Peyer's patch (tissue), 4 donors: Measurements from ENCODE around the gene NANOS2.

Experiments
- POLR2A ChIP-seq, 2 donors: fragments of 450-650 bp; IDR thresholded peaks; one replicate each; pipeline ENCODE4 v1.5.1; 2017; ENCODE audit warnings: antibody characterized with exemption in 2 of 2, mild to moderate bottlenecking in 2 of 2, moderate library complexity in 2 of 2
- TF ChIP-seq, protein P1 (sequence below), 6 experiments: fragments of 450-650 bp in 4 of 6; fragments of 200-600 bp in 2 of 6; sonication (generic) in 1 of 6; IDR thresholded peaks; one replicate each; pipeline ENCODE4 v1.5.1; 2017 to 2019; ENCODE audit warnings: antibody characterized with exemption in 6 of 6, mild to moderate bottlenecking in 3 of 6, moderate library complexity in 1 of 6

DNA sequence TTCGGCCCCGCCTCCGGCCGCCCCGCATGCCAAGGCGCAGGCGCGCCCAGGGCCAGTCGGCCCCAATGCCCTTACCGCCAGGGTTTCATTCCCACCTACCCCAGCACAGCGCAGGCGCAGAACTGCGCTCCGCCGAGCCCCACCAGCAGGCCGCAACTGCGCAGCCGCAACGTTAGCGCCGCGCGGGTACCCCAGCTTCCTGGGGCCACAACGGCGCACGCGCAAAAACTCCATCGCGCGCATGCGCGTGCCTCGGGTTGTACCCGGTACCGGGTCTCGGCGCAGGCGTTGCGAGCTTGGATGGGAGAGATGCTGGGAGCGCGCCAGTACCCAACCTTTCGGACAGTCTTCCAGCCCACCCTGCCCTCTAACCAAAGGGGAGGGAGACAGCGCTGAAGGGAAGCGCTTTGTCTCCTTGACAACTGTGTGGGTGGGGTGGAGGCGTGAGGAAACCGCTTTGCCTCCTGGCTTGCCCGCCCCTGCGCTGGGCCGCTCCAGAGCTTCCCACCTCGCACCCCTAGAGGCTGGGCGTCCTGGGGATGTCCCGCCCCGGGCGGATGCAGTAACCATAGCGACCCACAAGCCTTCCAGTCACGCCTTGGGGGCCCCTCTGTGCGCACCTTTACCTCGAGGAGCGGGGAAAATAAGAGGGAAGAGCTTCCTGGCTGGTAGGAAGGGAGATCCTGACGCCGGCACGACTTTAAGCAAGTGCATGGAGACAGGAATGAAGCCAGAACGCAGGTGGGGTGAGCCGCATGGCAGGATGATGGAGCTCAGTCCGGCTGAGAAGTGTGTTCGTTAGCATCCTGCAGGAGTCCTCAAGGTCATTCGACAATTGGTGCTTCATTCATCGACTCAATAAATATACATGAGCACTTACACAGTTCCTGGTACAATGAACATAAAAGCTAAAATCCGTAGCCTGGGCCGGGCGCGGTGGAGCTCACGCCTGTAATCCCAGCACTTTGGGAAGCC lies 11.6 kb downstream of the NANOS2 start:
- TF ChIP-seq, protein P1, sequence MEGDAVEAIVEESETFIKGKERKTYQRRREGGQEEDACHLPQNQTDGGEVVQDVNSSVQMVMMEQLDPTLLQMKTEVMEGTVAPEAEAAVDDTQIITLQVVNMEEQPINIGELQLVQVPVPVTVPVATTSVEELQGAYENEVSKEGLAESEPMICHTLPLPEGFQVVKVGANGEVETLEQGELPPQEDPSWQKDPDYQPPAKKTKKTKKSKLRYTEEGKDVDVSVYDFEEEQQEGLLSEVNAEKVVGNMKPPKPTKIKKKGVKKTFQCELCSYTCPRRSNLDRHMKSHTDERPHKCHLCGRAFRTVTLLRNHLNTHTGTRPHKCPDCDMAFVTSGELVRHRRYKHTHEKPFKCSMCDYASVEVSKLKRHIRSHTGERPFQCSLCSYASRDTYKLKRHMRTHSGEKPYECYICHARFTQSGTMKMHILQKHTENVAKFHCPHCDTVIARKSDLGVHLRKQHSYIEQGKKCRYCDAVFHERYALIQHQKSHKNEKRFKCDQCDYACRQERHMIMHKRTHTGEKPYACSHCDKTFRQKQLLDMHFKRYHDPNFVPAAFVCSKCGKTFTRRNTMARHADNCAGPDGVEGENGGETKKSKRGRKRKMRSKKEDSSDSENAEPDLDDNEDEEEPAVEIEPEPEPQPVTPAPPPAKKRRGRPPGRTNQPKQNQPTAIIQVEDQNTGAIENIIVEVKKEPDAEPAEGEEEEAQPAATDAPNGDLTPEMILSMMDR (IDR thresholded peaks at IDR 0.05), result peak in 2 of 6 experiments; percentile 1 to 11
- TF ChIP-seq POLR2A (IDR thresholded peaks at IDR 0.05), result peak; percentile 54 to 63
